Mesothelial cell of epicardium (in vitro differentiated cells): ENCODE results near the gene PRR19. TPM values are rescaled to one million over a fixed set of nuclear protein-coding genes. Genes with fewer than 3 reads are reported as not detected.

Experiments
- DNase-seq, 2 experiments: peaks; one replicate each; pipeline ENCODE4 v3.0.0; 2021; ENCODE audit warnings: low spot score in 2 of 2; ENCODE audit not compliant: unreplicated experiment in 2 of 2
- H3K27ac Mint-ChIP-seq: 2 replicates; pipeline ENCODE4 v1.8.0; 2021; ENCODE audit warnings: mixed read lengths
- H3K27me3 Mint-ChIP-seq: 2 replicates; pipeline ENCODE4 v1.8.0; 2021; ENCODE audit warnings: low read depth, mixed read lengths
- H3K36me3 Mint-ChIP-seq: 2 replicates; pipeline ENCODE4 v1.8.0; 2021; ENCODE audit warnings: mixed read lengths
- H3K4me1 Mint-ChIP-seq: 2 replicates; pipeline ENCODE4 v1.8.0; 2021; ENCODE audit warnings: mixed read lengths
- H3K4me3 Mint-ChIP-seq: 2 replicates; pipeline ENCODE4 v1.8.0; 2021; ENCODE audit warnings: mild to moderate bottlenecking, moderate library complexity, mixed read lengths
- H3K9me3 Mint-ChIP-seq: 2 replicates; pipeline ENCODE4 v1.8.0; 2021; ENCODE audit warnings: mixed read lengths
- CTCF ChIP-seq: fragments of 200-600 bp; sonication (generic); IDR thresholded peaks from one replicate; pipeline ENCODE4 v1.5.0; 2021; ENCODE audit warnings: antibody characterized with exemption; ENCODE audit not compliant: unreplicated experiment
- total RNA-seq: library from RNA; stranded (reverse); gene quantifications from 3 replicates; pipeline ENCODE4 v1.2.1, GENCODE V29; 2021

PRR19 gene
- total RNA-seq, 1 donor from 2014 or later = 1.7 TPM

GRCh38 chr19:42290523-42291434, 11.2 kb upstream of the PRR19 start:
- no peaks in the 10 kb centered on the region for H3K9me3 Mint-ChIP-seq
- no peak overlapping the region for H3K4me3 Mint-ChIP-seq
- DNase-seq = no peak
- no peak overlapping the region for H3K27ac Mint-ChIP-seq
- peaks cover 6% of the 10 kb centered on the region for H3K4me1 Mint-ChIP-seq
- peaks cover 15% of the 10 kb centered on the region for H3K36me3 Mint-ChIP-seq
- TF ChIP-seq CTCF = peak; percentile 76
- H3K27me3 Mint-ChIP-seq = no peaks in the 10 kb centered on the region

GRCh38 chr19:42291435-42291810, 10.5 kb upstream of the PRR19 start:
- Mint-ChIP-seq H3K27ac (no peak overlapping the region), H3K27me3 (no peaks in the 10 kb centered on the region), H3K4me1 (no peaks in the 10 kb centered on the region), H3K4me3 (no peak overlapping the region), H3K36me3 (peaks cover 15% of the 10 kb centered on the region), H3K9me3 (no peaks in the 10 kb centered on the region)
- no peak for TF ChIP-seq CTCF
- DNase-seq = no peak

GRCh38 chr19:42292042-42292960, 9.6 kb upstream of the PRR19 start:
- H3K4me3 Mint-ChIP-seq = no peak overlapping the region
- no peaks in the 10 kb centered on the region for H3K27me3 Mint-ChIP-seq
- peaks cover 19% of the 10 kb centered on the region for H3K36me3 Mint-ChIP-seq
- no peaks in the 10 kb centered on the region for H3K4me1 Mint-ChIP-seq
- no peak for TF ChIP-seq CTCF
- no peak overlapping the region for H3K27ac Mint-ChIP-seq
- DNase-seq = no peak
- no peaks in the 10 kb centered on the region for H3K9me3 Mint-ChIP-seq

GRCh38 chr19:42292963-42293362, 9.0 kb upstream of the PRR19 start:
- H3K9me3 Mint-ChIP-seq = no peaks in the 10 kb centered on the region
- H3K4me3 Mint-ChIP-seq = no peak overlapping the region
- H3K4me1 Mint-ChIP-seq = no peaks in the 10 kb centered on the region
- H3K27ac Mint-ChIP-seq = no peak overlapping the region
- no peak for TF ChIP-seq CTCF
- H3K36me3 Mint-ChIP-seq = peaks cover 19% of the 10 kb centered on the region
- no peak for DNase-seq
- H3K27me3 Mint-ChIP-seq = no peaks in the 10 kb centered on the region

GRCh38 chr19:42293540-42293939, 8.4 kb upstream of the PRR19 start:
- no peaks in the 10 kb centered on the region for H3K27me3 Mint-ChIP-seq
- H3K36me3 Mint-ChIP-seq = peaks cover 19% of the 10 kb centered on the region
- H3K9me3 Mint-ChIP-seq = no peaks in the 10 kb centered on the region
- H3K4me1 Mint-ChIP-seq = no peaks in the 10 kb centered on the region
- H3K4me3 Mint-ChIP-seq = no peak overlapping the region
- TF ChIP-seq CTCF = no peak
- no peak overlapping the region for H3K27ac Mint-ChIP-seq
- DNase-seq = no peak
